Stimulated activated CD8-positive, alpha-beta memory T cell treated with anti-CD3 and anti-CD28 coated beads, Interleukin-4, amount 100 ng/mL, for 24 hours (primary cell): ENCODE data around the gene DPEP2NB.
"Not testable (repeated sequence)": the region's sequence is repeated elsewhere in the genome, so short reads cannot be mapped to it uniquely, and the experiment has no call there.

Experiments
- DNase-seq: peaks from one replicate; pipeline ENCODE4 v3.0.0-alpha.2; 2020; ENCODE audit warnings: low read depth

DPEP2NB gene

GRCh38 chr16:68015681-68016080 is at the start of gene DPEP2NB:
Gene DPEP2NB (minus strand): TSS chr16:68015911. CDS start chr16:68015770, 141 bp downstream.
- no peak for DNase-seq

- peak; percentile 51 for DNase-seq
Observed at GRCh38 chr16:68064791-68065365, 49.2 kb upstream of the DPEP2NB start.

GRCh38 chr16:68062910-68063393 is 47.2 kb upstream of the DPEP2NB start:
- DNase-seq, result no peak

GRCh38 chr16:68061396-68061795 is 45.7 kb upstream of the DPEP2NB start:
- no peak for DNase-seq

GRCh38 chr16:68059804-68060203 is 44.1 kb upstream of the DPEP2NB start:
- no peak for DNase-seq

- DNase-seq, result no peak
Observed at GRCh38 chr16:68055395-68055794, 39.7 kb upstream of the DPEP2NB start.

- no peak for DNase-seq
Observed at GRCh38 chr16:68049449-68049848, 33.7 kb upstream of the DPEP2NB start.

GRCh38 chr16:68047987-68048386 is 32.3 kb upstream of the DPEP2NB start:
- no peak for DNase-seq

- DNase-seq, result no peak
Observed at GRCh38 chr16:68046106-68046505, 30.4 kb upstream of the DPEP2NB start.

- no peak for DNase-seq
Observed at GRCh38 chr16:68041783-68042182, 26.1 kb upstream of the DPEP2NB start.

GRCh38 chr16:68040506-68041288 is 25.0 kb upstream of the DPEP2NB start:
- peak; percentile 82 for DNase-seq

- DNase-seq, result no peak
Observed at GRCh38 chr16:68037841-68038597, 22.3 kb upstream of the DPEP2NB start.

GRCh38 chr16:68035227-68035626 is 19.5 kb upstream of the DPEP2NB start:
- no peak for DNase-seq

- DNase-seq, result no peak
Observed at GRCh38 chr16:68033101-68033500, 17.4 kb upstream of the DPEP2NB start.

GRCh38 chr16:68031951-68032350 is 16.2 kb upstream of the DPEP2NB start:
- no peak for DNase-seq

- DNase-seq, result not testable (repeated sequence)
Observed at GRCh38 chr16:68030108-68030507, 14.4 kb upstream of the DPEP2NB start.

GRCh38 chr16:68028996-68029395 is 13.3 kb upstream of the DPEP2NB start:
- no peak for DNase-seq

GRCh38 chr16:68022728-68023537 is 7.2 kb upstream of the DPEP2NB start, which contains the start of the genes DDX28 and DUS2:
Gene DDX28 (minus strand): TSS chr16:68023232. CDS start chr16:68023202, 30 bp downstream.
Gene DUS2 (plus strand): TSS chr16:68023284. CDS start chr16:68038024, 14,740 bp downstream.
- peak; percentile 90 for DNase-seq

- DNase-seq, result no peak
Observed at GRCh38 chr16:68022278-68022727, 6.6 kb upstream of the DPEP2NB start.

GRCh38 chr16:68021490-68021889 is 5.8 kb upstream of the DPEP2NB start:
- DNase-seq, result no peak

- DNase-seq, result no peak
Observed at GRCh38 chr16:68019167-68019680, 3.5 kb upstream of the DPEP2NB start.
